Thoracic aorta (tissue), 2 donors: ENCODE data around the gene DHCR7. TPM values are rescaled to one million over a fixed set of nuclear protein-coding genes. Genes with fewer than 3 reads are reported as not detected.

ENCODE experiments used
- ATAC-seq: fragments of 150-250 bp; one replicate; pipeline ENCODE4 v1.8.0; 2017; ENCODE audit warnings: low read depth; ENCODE audit not compliant: insufficient number of reproducible peaks, low FRiP score
- DNase-seq: peaks from one replicate; pipeline ENCODE4 v3.0.0-alpha.2; 2020; ENCODE audit warnings: low spot score
- H3K27ac ChIP-seq, 2 donors: fragments of 200-600 bp; sonication (generic); 1 replicate in 1 of 2; 2 replicates in 1 of 2; pipeline ENCODE4 v1.5.1; 2016; ENCODE audit warnings: mild to moderate bottlenecking in 2 of 2, moderate library complexity in 2 of 2
- H3K27me3 ChIP-seq: fragments of 200-600 bp; sonication (generic); replicated peaks from 2 replicates; pipeline ENCODE4 v1.6.0; 2016; ENCODE audit warnings: mild to moderate bottlenecking; ENCODE audit not compliant: insufficient read depth
- H3K36me3 ChIP-seq: fragments of 200-600 bp; sonication (generic); one replicate; pipeline ENCODE4 v1.5.1; 2016
- H3K4me1 ChIP-seq, 2 donors: fragments of 200-600 bp; sonication (generic); 1 replicate in 1 of 2; 2 replicates in 1 of 2; pipeline versions ENCODE4 v1.5.1 to v1.6.0; 2016; ENCODE audit warnings: low read depth in 2 of 2, mild to moderate bottlenecking in 1 of 2; ENCODE audit not compliant: control insufficient read depth in 1 of 2
- H3K4me3 ChIP-seq: fragments of 200-600 bp; sonication (generic); 2 replicates; pipeline ENCODE4 v1.5.1; 2016; ENCODE audit warnings: mild to moderate bottlenecking
- H3K9me3 ChIP-seq: fragments of 200-600 bp; sonication (generic); 2 replicates; pipeline ENCODE4 v1.5.1; 2016
- total RNA-seq, 2 donors: library from RNA; depleted of rRNA; stranded (reverse); fragments of >200 nt; gene quantifications; one replicate each; pipeline versions ENCODE4 v1.1.0 to v1.2.3, GENCODE V29; 2016
- TF ChIP-seq, protein P1 (sequence below): fragments of 200-600 bp; sonication (generic); IDR thresholded peaks from one replicate; pipeline ENCODE4 v1.5.1; 2019; ENCODE audit warnings: antibody characterized with exemption

Gene DHCR7
- total RNA-seq, 2 donors from 2014 or later = 6.6 to 17.6 TPM

DNA sequence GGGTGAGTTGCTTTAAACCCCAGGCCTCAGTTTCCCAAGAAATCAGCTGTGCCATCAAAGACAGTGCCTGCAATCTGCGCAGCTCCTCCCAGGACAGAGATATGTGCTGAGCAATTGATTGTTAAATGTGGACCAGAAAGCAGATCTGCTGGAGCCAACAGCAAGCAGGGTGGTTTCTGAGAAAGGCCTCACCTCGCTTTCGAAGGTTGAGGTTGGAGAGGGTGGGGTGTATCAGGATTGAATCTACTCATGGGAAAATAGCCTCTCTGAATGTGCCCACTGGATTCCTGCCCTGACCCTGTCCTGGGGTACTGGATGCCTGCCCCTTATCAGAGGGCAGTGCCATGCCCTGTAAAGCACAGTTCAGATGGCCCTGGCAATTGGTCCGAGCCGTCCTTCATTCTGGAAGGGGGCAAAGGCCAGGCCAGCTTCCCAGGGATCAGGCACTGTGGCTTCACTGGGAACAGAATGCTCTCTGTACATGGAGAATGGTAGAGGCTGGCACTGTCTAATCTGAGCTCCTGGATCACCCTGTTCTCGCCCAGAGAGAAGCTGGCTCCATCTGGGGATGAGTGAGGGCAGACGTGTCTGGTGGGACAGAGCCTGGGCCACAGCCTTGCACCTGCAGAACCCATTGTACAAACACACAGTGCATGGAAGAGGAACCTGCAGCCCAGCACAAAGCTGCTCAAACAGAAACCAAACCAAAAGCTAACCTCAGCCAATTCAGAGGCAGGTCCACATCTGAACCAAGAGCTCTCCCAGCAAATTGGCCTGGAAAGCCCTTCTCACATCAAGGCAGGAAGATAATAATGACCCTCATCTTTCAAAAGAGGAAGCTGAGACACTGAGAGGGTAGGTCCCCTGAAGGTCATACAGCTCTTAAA lies 15.2 kb downstream of the DHCR7 start:
- H3K27me3 ChIP-seq = no peaks in the 10 kb centered on the region
- TF ChIP-seq, protein P1, sequence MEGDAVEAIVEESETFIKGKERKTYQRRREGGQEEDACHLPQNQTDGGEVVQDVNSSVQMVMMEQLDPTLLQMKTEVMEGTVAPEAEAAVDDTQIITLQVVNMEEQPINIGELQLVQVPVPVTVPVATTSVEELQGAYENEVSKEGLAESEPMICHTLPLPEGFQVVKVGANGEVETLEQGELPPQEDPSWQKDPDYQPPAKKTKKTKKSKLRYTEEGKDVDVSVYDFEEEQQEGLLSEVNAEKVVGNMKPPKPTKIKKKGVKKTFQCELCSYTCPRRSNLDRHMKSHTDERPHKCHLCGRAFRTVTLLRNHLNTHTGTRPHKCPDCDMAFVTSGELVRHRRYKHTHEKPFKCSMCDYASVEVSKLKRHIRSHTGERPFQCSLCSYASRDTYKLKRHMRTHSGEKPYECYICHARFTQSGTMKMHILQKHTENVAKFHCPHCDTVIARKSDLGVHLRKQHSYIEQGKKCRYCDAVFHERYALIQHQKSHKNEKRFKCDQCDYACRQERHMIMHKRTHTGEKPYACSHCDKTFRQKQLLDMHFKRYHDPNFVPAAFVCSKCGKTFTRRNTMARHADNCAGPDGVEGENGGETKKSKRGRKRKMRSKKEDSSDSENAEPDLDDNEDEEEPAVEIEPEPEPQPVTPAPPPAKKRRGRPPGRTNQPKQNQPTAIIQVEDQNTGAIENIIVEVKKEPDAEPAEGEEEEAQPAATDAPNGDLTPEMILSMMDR = no peak
- H3K4me3 ChIP-seq = no peak overlapping the region
- H3K27ac ChIP-seq = no peak overlapping the region
- H3K4me1 ChIP-seq = peaks cover 0 to 13% of the 10 kb centered on the region in 2 donors
- DNase-seq (no peak), ATAC-seq (no peak)
- H3K36me3 ChIP-seq = no peaks in the 10 kb centered on the region
- H3K9me3 ChIP-seq = no peaks in the 10 kb centered on the region

GRCh38 chr11:71431271-71431670 lies 16.9 kb downstream of the DHCR7 start:
- Histone ChIP-seq H3K9me3 (no peaks in the 10 kb centered on the region), H3K4me1 (peaks cover 0 to 13% of the 10 kb centered on the region in 2 donors), H3K36me3 (no peaks in the 10 kb centered on the region), H3K27me3 (no peaks in the 10 kb centered on the region), H3K4me3 (no peak overlapping the region), H3K27ac (no peak overlapping the region)
- TF ChIP-seq, protein P1 = no peak
- ATAC-seq = no peak
- DNase-seq = no peak

GRCh38 chr11:71430166-71430565 lies 18.0 kb downstream of the DHCR7 start:
- DNase-seq = no peak
- H3K27ac ChIP-seq = no peak overlapping the region
- no peaks in the 10 kb centered on the region for H3K9me3 ChIP-seq
- ATAC-seq = no peak
- H3K4me3 ChIP-seq = no peak overlapping the region
- TF ChIP-seq, protein P1 = no peak
- H3K27me3 ChIP-seq = no peaks in the 10 kb centered on the region
- peaks cover 0 to 13% of the 10 kb centered on the region in 2 donors for H3K4me1 ChIP-seq
- no peaks in the 10 kb centered on the region for H3K36me3 ChIP-seq

DNA sequence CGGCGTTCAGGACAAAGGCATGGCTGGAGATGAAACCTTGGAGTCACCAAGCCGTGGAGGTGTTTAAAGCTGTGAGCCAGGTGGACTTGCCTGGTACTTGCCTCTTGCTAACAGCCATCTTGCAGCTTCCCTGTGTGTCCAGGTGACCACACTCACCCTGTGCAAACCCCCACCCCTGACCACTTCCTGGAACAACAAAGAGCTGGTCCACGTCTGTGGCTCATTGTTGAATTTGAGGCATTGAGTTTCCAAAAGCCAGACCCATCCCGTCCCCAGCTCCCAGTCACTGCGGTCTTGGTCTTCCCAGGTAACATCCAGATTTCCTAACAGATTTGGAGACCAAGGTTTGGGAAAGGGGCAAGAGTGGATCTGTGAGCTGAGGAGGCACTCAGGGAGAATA lies 18.5 kb downstream of the DHCR7 start:
- ATAC-seq (no peak), DNase-seq (no peak)
- H3K27ac ChIP-seq = no peak overlapping the region
- no peaks in the 10 kb centered on the region for H3K9me3 ChIP-seq
- H3K27me3 ChIP-seq = no peaks in the 10 kb centered on the region
- no peaks in the 10 kb centered on the region for H3K36me3 ChIP-seq
- TF ChIP-seq, protein P1 = no peak
- peaks cover 0 to 13% of the 10 kb centered on the region in 2 donors for H3K4me1 ChIP-seq
- no peak overlapping the region for H3K4me3 ChIP-seq

DNA sequence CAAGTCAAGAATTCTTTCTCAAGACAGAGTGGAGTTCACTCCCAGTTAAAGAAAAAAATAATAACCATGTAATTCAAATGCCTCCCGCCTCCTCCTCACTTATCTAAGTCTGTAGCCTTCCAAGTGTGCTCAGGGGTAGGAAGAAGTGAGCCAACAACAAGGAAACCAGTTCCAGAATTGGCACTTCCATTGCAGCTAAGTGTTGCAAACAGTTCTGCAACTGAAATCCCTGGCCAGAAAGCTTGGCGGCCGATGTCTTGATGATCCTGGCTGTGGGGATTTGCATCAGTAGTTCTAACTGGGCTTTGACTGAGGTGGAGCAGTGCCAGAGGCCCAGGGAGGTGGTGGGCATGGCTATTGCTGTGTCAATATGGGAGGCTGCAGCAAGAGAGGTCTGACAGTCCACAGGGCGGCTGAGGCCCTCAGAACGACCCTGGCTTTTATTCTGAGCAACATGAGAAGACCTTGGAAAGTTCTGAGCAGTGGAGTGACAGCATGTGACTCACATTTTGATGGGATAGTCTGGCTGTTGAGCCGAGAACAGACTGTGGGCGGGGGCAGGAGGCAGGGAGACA lies 19.2 kb downstream of the DHCR7 start:
- no peaks in the 10 kb centered on the region for H3K9me3 ChIP-seq
- ATAC-seq = no peak
- no peaks in the 10 kb centered on the region for H3K36me3 ChIP-seq
- peaks cover 0 to 13% of the 10 kb centered on the region in 2 donors for H3K4me1 ChIP-seq
- H3K4me3 ChIP-seq = no peak overlapping the region
- TF ChIP-seq, protein P1 = no peak
- H3K27ac ChIP-seq = no peak overlapping the region
- no peaks in the 10 kb centered on the region for H3K27me3 ChIP-seq
- no peak for DNase-seq
